ENCODE measurements around the gene UNC5A. TPM values are rescaled to one million over a fixed set of nuclear protein-coding genes. Genes with fewer than 3 reads are reported as not detected.

The UNC5A gene
- total RNA-seq, 1 experiment from 2014 or later, result 0.13 TPM

GRCh38 chr5:176772271-176773210, 37.8 kb upstream of the UNC5A start:
- H3K27ac ChIP-seq (ENCODE audit: low read length), result no peak overlapping the region
- POLR2A ChIA-PET, result interaction anchor here (0.7 kb wide), 1 partner anchor 229 kb away, joined by 5 read pairs; no protein-coding TSS in a partner anchor
- H3K27me3 ChIP-seq (ENCODE audit: control insufficient read depth, insufficient read depth, low read length), result peaks cover 4% of the 10 kb centered on the region
- DNase-seq (ENCODE audit: low read depth, low spot score), result no peak
- H3K9me3 ChIP-seq (ENCODE audit: control insufficient read depth, insufficient read depth, low read depth, low read length), result no peaks in the 10 kb centered on the region
- H3K4me3 ChIP-seq (ENCODE audit: low read depth in 2 of 2, low read length in 2 of 2), result no peak overlapping the region
- intact Hi-C loops (cut with micrococcal nuclease; ENCODE audit: unreplicated experiment), result no loop called here
- H3K4me1 ChIP-seq (ENCODE audit: control insufficient read depth, insufficient read depth, low read length), result no peaks in the 10 kb centered on the region; the same call in 1 of the 2 replicates
- ATAC-seq, result no peak
- no peaks in the 10 kb centered on the region for H3K36me3 ChIP-seq (ENCODE audit: control insufficient read depth, insufficient read depth, low read length)
- BruUV-seq (replicated peaks), result no TSS peak
- CTCF ChIA-PET, result interaction anchor here (0.8 kb wide), 1 partner anchor 112 kb away, joined by 6 read pairs; no protein-coding TSS in a partner anchor
- in situ Hi-C loops (cut with HindIII; ENCODE audit: low pct_unique_long_range_greater_than_20kb, low sequenced_read_pairs), result no loop called here
- TF ChIP-seq REST (IDR thresholded peaks at IDR 0.05; ENCODE audit: insufficient read depth in 1 of 2, low read depth in 2 of 2, low read length in 1 of 2), result no peak
- TF ChIP-seq SIN3A (IDR thresholded peaks at IDR 0.05; ENCODE audit: borderline replicate concordance, insufficient read depth, low read depth, low read length), result no peak
- no peak for TF ChIP-seq POLR2AphosphoS5 (IDR thresholded peaks at IDR 0.05; ENCODE audit: low read depth, low read length)
- TF ChIP-seq TCF7L2 (IDR thresholded peaks at IDR 0.05; ENCODE audit: low read depth, low read length), result no peak
- no peak for TF ChIP-seq CTCF (IDR thresholded peaks at IDR 0.05)

GRCh38 chr5:176773408-176774035, 36.8 kb upstream of the UNC5A start:
- intact Hi-C loops (cut with micrococcal nuclease; ENCODE audit: unreplicated experiment), result no loop called here
- H3K4me3 ChIP-seq (ENCODE audit: low read depth in 2 of 2, low read length in 2 of 2), result no peak overlapping the region
- CTCF ChIA-PET, result no interaction called here
- 0 out of 2 replicates have a peak, but pooled peaks have one; percentile 31 for ATAC-seq
- DNase-seq (ENCODE audit: low read depth, low spot score), result no peak
- BruUV-seq (replicated peaks), result no TSS peak
- TF ChIP-seq SIN3A (IDR thresholded peaks at IDR 0.05; ENCODE audit: borderline replicate concordance, insufficient read depth, low read depth, low read length) (no peak), TCF7L2 (IDR thresholded peaks at IDR 0.05; ENCODE audit: low read depth, low read length) (no peak), POLR2AphosphoS5 (IDR thresholded peaks at IDR 0.05; ENCODE audit: low read depth, low read length) (no peak), CTCF (IDR thresholded peaks at IDR 0.05) (no peak), REST (IDR thresholded peaks at IDR 0.05; ENCODE audit: insufficient read depth in 1 of 2, low read depth in 2 of 2, low read length in 1 of 2) (no peak)
- H3K27ac ChIP-seq (ENCODE audit: low read length), result no peak overlapping the region
- no peaks in the 10 kb centered on the region for H3K27me3 ChIP-seq (ENCODE audit: control insufficient read depth, insufficient read depth, low read length)
- no peaks in the 10 kb centered on the region; the same call in 1 of the 2 replicates for H3K4me1 ChIP-seq (ENCODE audit: control insufficient read depth, insufficient read depth, low read length)
- H3K9me3 ChIP-seq (ENCODE audit: control insufficient read depth, insufficient read depth, low read depth, low read length), result no peaks in the 10 kb centered on the region
- POLR2A ChIA-PET, result no interaction called here
- H3K36me3 ChIP-seq (ENCODE audit: control insufficient read depth, insufficient read depth, low read length), result no peaks in the 10 kb centered on the region
- in situ Hi-C loops (cut with HindIII; ENCODE audit: low pct_unique_long_range_greater_than_20kb, low sequenced_read_pairs), result no loop called here
